Measurements from ENCODE around the gene CDK2.

DNA sequence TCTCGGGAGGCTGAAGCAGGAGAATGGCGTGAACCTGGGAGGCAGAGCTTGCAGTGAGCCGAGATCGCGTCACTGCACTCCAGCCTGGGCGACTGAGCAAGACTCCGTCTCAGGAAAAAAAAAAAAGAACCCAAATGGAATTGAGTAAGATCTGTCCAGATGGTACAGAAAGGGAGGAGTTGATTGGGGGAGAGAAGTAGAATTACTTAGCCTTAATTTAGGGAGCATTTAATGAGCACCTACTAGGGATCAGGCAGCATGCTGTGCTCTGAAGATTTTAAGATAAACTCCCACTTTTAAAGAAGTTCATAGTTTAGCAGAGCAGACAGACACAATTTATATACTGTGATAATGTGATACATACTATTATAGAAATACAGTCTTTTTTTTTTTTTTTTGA, 11.8 kb downstream of the CDK2 start:
- TF ChIP-seq, protein P1, sequence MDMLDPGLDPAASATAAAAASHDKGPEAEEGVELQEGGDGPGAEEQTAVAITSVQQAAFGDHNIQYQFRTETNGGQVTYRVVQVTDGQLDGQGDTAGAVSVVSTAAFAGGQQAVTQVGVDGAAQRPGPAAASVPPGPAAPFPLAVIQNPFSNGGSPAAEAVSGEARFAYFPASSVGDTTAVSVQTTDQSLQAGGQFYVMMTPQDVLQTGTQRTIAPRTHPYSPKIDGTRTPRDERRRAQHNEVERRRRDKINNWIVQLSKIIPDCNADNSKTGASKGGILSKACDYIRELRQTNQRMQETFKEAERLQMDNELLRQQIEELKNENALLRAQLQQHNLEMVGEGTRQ (IDR thresholded peaks at IDR 0.05): no peak
- TF ChIP-seq, protein P2, sequence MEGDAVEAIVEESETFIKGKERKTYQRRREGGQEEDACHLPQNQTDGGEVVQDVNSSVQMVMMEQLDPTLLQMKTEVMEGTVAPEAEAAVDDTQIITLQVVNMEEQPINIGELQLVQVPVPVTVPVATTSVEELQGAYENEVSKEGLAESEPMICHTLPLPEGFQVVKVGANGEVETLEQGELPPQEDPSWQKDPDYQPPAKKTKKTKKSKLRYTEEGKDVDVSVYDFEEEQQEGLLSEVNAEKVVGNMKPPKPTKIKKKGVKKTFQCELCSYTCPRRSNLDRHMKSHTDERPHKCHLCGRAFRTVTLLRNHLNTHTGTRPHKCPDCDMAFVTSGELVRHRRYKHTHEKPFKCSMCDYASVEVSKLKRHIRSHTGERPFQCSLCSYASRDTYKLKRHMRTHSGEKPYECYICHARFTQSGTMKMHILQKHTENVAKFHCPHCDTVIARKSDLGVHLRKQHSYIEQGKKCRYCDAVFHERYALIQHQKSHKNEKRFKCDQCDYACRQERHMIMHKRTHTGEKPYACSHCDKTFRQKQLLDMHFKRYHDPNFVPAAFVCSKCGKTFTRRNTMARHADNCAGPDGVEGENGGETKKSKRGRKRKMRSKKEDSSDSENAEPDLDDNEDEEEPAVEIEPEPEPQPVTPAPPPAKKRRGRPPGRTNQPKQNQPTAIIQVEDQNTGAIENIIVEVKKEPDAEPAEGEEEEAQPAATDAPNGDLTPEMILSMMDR (IDR thresholded peaks at IDR 0.05): no peak
- TF ChIP-seq EP300 (IDR thresholded peaks at IDR 0.05): no peak
- TF ChIP-seq JUN (IDR thresholded peaks at IDR 0.05): no peak
- TF ChIP-seq, protein P3, sequence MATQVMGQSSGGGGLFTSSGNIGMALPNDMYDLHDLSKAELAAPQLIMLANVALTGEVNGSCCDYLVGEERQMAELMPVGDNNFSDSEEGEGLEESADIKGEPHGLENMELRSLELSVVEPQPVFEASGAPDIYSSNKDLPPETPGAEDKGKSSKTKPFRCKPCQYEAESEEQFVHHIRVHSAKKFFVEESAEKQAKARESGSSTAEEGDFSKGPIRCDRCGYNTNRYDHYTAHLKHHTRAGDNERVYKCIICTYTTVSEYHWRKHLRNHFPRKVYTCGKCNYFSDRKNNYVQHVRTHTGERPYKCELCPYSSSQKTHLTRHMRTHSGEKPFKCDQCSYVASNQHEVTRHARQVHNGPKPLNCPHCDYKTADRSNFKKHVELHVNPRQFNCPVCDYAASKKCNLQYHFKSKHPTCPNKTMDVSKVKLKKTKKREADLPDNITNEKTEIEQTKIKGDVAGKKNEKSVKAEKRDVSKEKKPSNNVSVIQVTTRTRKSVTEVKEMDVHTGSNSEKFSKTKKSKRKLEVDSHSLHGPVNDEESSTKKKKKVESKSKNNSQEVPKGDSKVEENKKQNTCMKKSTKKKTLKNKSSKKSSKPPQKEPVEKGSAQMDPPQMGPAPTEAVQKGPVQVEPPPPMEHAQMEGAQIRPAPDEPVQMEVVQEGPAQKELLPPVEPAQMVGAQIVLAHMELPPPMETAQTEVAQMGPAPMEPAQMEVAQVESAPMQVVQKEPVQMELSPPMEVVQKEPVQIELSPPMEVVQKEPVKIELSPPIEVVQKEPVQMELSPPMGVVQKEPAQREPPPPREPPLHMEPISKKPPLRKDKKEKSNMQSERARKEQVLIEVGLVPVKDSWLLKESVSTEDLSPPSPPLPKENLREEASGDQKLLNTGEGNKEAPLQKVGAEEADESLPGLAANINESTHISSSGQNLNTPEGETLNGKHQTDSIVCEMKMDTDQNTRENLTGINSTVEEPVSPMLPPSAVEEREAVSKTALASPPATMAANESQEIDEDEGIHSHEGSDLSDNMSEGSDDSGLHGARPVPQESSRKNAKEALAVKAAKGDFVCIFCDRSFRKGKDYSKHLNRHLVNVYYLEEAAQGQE (IDR thresholded peaks at IDR 0.05): no peak

Data from A549 (cell line).